Hepatocyte (in vitro differentiated cells): ENCODE results near the gene CLIP3.

ENCODE experiments used
- CTCF ChIP-seq: fragments of 200-600 bp; sonication (generic); IDR thresholded peaks from 2 replicates; pipeline ENCODE4 v1.5.1; 2016; ENCODE audit warnings: antibody characterized with exemption, mild to moderate bottlenecking; ENCODE audit not compliant: poor library complexity
- EZH2 ChIP-seq: fragments of 200-600 bp; sonication (generic); IDR thresholded peaks from 2 replicates; pipeline ENCODE4 v1.6.1; 2016; ENCODE audit warnings: antibody characterized with exemption, mild to moderate bottlenecking, borderline replicate concordance

- no peak for TF ChIP-seq EZH2
- TF ChIP-seq CTCF, result no peak
Measured at GRCh38 chr19:36046443-36047050, 13.9 kb upstream of the CLIP3 start.
